NCI-H146 (cell line): ENCODE measurements around the gene IWS1.

Experiments used
- DNase-seq: peaks from one replicate; lab custom pipeline; 2025; lab: John Stamatoyannopoulos, UW

IWS1 gene

DNA sequence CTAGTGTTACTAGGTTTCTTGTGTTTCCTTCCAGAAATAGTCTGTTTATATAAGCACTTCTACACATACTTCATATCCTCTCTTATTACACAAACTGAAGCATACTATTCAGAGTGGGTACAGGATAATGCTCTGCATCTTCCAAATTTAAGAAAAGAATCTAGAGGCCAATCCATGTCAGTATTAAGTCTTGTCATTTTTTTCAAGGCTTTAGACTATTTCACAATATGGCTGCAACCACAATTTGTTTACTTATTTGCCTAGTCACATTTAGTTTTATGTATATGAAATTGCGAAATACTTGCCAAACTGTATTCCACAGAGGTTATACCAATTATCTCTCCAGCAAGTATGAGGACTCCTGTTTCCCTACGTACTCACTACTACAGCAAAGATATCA is 27.9 kb downstream of the IWS1 start:
- no peak for DNase-seq

DNA sequence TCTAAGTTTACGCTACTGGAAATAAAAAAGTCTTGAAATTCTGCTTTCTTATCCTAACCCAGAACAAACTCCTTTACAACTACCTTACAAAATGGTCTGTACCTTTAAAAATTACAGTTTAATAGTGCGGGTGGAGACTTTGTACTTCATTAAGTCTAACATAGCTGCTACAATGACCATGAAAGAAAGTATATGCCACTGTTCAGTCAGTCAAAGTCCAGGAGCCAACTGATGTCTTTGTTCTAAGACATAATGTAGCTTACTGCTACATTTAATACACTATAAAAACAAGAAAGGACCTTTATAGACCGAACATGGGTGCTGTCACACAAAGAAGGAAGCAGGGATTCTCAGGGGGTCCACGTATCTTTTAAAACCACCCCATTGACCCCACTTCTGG is 36.0 kb downstream of the IWS1 start:
- no peak for DNase-seq

- no peak for DNase-seq
These were observed 39.8 kb downstream of the IWS1 start for GRCh38 chr2:127486247-127487058.

DNA sequence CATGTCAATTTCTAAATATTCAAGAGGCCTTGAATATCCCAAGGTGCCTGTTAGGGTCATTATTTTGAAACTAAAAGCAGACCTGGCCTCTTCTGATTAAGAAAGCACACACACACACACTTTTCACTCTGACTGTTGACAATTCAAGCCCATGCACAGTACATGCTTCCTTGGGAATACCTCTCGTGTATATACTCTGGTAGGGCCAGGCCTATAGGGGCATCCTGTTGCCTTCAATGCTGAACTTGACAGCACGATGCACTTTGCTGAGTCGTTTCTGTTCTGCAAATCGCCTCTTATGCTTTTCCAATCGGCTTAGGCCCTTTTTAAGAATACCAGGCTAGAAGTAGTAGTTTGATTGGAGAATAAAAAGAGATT is 40.6 kb downstream of the IWS1 start:
- DNase-seq = no peak

DNA sequence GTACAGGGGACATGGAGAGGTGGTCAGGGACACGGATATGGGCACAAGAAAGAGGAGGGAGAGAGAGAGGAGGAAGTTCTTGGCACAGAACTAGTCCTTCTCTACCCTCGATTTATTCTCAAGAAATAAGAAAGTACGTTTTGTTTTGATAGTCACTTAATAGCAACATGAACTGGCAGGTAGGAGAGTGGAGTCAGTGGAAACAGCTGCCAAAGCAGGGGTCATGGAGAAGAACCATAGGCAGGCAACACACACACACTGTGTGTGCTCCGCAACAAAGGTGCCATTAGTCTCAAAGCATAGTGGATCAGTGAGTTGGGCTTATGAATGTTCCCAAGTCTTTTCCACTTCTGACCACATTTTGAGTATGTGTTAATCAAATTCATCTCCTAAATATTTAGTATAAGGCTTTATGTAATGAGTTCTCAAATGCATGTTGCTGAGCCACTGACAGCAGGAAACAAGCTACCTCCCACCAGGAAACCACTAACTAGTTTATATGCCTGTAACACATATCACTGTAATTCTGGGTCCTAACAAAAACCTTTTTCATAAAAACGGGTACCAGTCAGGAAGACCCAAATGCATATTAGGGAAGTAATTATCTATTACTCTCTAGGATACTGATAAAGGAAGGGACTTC is 41.1 kb downstream of the IWS1 start:
- DNase-seq = no peak

DNA sequence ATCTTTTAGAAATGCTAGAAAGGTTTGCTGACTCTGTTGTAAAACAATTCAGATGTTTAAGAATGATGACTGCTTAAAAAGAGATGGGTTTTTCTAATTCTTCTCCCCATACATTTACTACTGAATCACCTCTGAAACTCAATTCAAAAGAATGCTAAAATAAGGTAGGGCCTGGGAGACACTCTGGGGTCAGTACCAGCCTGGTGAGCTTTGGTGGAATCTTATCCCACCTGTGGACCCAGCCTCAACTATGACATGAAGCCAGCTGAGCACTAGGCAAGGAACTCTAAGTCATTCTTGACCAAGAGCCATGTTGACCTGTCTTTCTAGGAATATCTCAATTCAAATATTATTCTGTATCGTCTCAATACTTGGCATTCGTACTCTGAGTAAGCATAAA is 44.3 kb downstream of the IWS1 start:
- no peak for DNase-seq

DNA sequence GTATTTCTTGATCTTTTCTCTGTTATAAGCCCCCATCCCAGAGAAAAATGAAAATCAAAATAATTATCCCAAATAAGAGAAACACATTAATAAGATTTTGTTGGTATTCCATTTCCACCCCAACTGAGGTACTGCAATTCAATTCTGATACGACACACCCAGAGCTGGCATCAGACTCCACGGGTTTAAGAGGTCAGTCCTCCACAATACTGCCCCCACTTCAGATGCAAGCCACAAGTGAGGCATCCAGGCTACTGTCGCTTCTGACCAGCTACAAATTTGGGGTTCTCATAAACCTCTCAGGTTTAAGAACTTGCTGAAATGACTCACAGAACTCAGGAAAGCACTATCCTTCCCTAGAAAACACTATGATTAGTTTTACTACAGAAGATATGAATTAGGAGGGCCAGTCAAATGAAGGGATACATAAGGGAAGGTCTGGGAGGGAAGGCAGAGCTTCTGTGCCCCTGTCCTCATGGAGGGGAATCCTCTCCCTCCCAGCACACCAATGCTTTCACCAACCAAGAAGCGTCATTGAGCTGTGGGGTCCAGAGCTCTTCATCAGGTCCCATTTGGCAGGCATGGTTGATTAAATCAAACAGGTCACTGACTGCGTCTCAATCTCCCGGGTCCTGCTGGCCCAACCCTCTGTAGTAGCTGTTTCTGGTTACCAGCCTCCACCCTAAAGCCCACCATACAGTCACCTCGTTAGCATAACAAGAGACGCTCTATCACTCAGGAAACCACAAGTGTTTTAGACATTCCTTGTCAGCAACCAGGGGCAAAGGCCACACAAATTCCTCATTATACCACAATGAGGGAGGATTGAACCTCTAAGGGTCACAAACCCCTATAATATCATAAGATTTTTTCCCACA is 46.2 kb downstream of the IWS1 start:
- no peak for DNase-seq

DNA sequence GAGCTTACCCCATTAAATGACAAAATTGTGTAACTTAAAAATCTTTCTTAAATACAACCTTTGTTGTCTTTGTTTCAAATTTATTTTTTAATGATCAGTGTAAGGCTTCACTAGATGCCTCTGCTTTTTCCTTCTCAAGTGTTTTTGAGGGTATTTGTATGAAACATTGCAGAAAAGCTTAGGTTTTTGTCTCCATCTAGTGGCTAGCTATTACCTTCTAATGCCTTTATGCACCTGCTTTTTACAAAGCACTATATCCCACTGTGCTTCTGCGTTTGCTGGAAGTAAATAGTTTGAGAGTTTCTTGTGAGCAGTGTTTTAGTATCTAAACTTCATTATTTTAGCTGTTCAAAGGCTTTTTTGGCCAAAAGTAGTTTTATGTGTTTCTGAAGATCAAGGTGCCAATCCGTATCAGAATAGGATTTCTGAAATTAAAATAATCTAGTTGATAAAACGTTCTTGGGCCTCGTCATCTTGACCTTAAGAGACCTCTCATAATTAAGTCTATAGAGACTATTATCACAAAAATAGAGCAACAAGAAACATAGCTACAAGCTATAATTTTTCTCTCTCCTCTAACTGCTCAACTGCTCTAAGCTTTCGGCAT is 47.0 kb downstream of the IWS1 start:
- peak; percentile 57 for DNase-seq

DNA sequence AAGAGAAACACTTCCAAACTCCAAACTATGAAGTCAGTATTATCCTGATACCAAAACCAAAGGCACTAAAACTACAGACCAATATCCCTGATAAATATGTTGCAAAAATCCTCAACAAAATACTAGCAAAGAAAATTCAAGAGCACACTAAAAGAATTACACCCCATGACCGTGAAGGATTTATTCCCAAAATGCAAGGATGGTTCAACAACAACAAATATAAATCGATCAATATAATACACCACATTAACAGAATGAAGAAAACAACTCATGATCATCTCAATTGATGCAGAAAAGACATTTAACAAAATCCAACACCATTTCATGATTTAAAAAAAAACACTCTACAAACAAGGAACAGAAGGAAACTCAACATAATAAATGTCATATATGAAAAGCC is 50.5 kb downstream of the IWS1 start:
- no peak for DNase-seq

- DNase-seq = no peak
These were observed 54.0 kb downstream of the IWS1 start for GRCh38 chr2:127472268-127472667.

GRCh38 chr2:127471286-127471988 is 54.9 kb downstream of the IWS1 start:
- DNase-seq = no peak

- DNase-seq = no peak
These were observed 56.3 kb downstream of the IWS1 start for GRCh38 chr2:127469974-127470373.

- no peak for DNase-seq
These were observed 57.2 kb downstream of the IWS1 start for GRCh38 chr2:127469051-127469450.

- no peak for DNase-seq
These were observed 61.0 kb downstream of the IWS1 start for GRCh38 chr2:127465258-127465657.

GRCh38 chr2:127464470-127465257 is 61.6 kb downstream of the IWS1 start:
- DNase-seq = no peak

DNA sequence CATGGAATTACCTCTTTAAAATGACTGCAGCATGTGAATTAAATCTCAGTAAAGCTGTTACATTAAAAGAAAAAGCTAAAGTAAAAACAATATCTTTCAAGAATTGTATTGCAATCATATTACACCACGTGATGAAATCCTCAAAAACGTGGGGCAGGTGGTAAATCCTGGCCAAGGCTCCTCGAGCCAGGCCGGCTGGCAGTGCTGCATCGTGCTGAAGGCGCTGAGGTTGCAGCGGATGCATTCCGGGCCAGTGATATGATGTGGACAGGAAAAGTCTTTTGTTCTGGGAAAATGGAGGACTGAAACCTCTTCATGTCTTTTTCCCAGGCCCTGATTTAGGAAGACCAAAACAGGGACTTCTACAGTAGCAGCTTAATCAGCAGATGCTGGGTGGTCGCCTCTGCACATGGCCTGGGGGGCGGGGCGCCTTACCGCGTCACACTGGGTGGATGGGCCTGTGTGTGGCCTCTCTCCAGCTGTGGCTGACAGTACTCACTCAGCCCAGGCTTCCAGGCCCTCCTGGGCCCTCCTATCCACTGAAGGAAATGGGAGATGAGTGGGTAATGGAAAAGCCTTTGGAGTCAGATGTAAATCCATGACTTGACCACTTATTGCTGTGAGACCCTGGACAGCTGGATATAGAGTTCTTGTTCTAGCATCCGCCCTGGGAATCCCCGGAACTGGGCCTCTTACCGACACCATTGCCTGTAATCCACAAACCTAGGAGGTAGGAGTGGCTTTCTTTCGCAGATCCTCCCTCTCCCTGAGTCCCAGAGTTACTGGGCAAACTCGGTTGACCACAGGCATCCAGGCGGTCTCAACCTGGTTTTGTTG is 62.9 kb downstream of the IWS1 start:
- DNase-seq = no peak

- DNase-seq = no peak
These were observed 63.8 kb downstream of the IWS1 start for GRCh38 chr2:127462461-127462860.

DNA sequence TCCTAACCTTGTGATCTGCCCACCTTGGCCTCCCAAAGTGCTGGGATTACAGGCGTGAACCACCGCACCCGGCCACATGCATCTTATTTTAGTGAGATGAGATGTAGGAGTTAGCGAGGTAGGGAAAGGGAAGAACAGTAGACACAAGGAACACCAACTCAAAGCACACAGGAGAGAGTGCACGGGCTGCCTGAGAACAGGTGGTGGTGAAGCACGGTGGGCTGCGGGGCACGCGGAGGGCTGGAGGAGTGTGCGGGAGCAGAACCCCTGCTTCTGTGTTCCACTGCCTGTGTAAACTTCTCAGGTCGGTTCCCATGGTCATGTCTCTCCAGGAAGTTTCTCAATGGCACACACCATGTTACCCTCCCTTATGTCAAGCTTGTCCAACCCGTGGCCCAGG is 69.3 kb downstream of the IWS1 start:
- no peak for DNase-seq

GRCh38 chr2:127455566-127456493 is 70.5 kb downstream of the IWS1 start:
- DNase-seq = peak; percentile 9
